Nephron (organoid): ENCODE results near the gene HDAC9.

Experiments
- H3K27ac Mint-ChIP-seq, 3 experiments: 2 replicates each; pipeline ENCODE4 v1.8.0; 2020; ENCODE audit warnings: mixed read lengths in 3 of 3, mild to moderate bottlenecking in 2 of 3, moderate library complexity in 1 of 3
- H3K27me3 Mint-ChIP-seq: 2 replicates; pipeline ENCODE4 v1.8.0; 2021; ENCODE audit warnings: low read depth, mild to moderate bottlenecking, moderate library complexity, mixed read lengths
- H3K36me3 Mint-ChIP-seq: 2 replicates; pipeline ENCODE4 v1.8.0; 2020; ENCODE audit warnings: low read depth, mixed read lengths
- H3K4me1 Mint-ChIP-seq: 2 replicates; pipeline ENCODE4 v1.8.0; 2020; ENCODE audit warnings: mixed read lengths
- H3K4me3 Mint-ChIP-seq, 3 experiments: 2 replicates each; pipeline ENCODE4 v1.8.0; 2020; ENCODE audit warnings: mild to moderate bottlenecking in 3 of 3, mixed read lengths in 3 of 3, moderate library complexity in 2 of 3
- H3K9me3 Mint-ChIP-seq: 2 replicates; pipeline ENCODE4 v1.8.0; 2020; ENCODE audit warnings: mixed read lengths
- CTCF ChIP-seq, 3 experiments: fragments of 200-600 bp; sonication (generic); IDR thresholded peaks; one replicate each; pipeline ENCODE4 v1.5.0; 2021; ENCODE audit warnings: antibody characterized with exemption in 3 of 3; ENCODE audit not compliant: unreplicated experiment in 3 of 3

HDAC9 gene

GRCh38 chr7:18685971-18686370 lies 190.4 kb downstream of the HDAC9 start:
- no peak overlapping the region for H3K27ac Mint-ChIP-seq
- peaks cover 8% of the 10 kb centered on the region for H3K4me1 Mint-ChIP-seq
- TF ChIP-seq CTCF (IDR thresholded peaks at IDR 0.05; ENCODE audit: unreplicated experiment in 3 of 3): no peak
- H3K36me3 Mint-ChIP-seq: no peaks in the 10 kb centered on the region
- no peaks in the 10 kb centered on the region for H3K9me3 Mint-ChIP-seq
- H3K4me3 Mint-ChIP-seq: no peak overlapping the region
- H3K27me3 Mint-ChIP-seq: no peaks in the 10 kb centered on the region

- no peaks in the 10 kb centered on the region for H3K36me3 Mint-ChIP-seq
- no peak overlapping the region for H3K4me3 Mint-ChIP-seq
These were observed 194.0 kb downstream of the HDAC9 start for GRCh38 chr7:18689551-18689950.

GRCh38 chr7:18693406-18693805 lies 197.9 kb downstream of the HDAC9 start:
- Mint-ChIP-seq H3K4me1 (peaks cover 25% of the 10 kb centered on the region), H3K27ac (peak overlapping the region in 1 of 3 experiments; percentile 4), H3K9me3 (no peaks in the 10 kb centered on the region), H3K4me3 (no peak overlapping the region), H3K27me3 (no peaks in the 10 kb centered on the region), H3K36me3 (no peaks in the 10 kb centered on the region)
- peak; percentile 50 to 63 (median 57) for TF ChIP-seq CTCF (IDR thresholded peaks at IDR 0.05; ENCODE audit: unreplicated experiment in 3 of 3)

More at GRCh38 chr7:18689551-18689950, 194.0 kb downstream of the HDAC9 start:
- no peak for TF ChIP-seq CTCF (IDR thresholded peaks at IDR 0.05; ENCODE audit: unreplicated experiment in 3 of 3)
- Mint-ChIP-seq H3K27me3 (no peaks in the 10 kb centered on the region), H3K27ac (peak overlapping the region in 1 of 3 experiments; percentile 10), H3K9me3 (no peaks in the 10 kb centered on the region), H3K4me1 (peaks cover 16% of the 10 kb centered on the region)

- Mint-ChIP-seq H3K36me3 (no peaks in the 10 kb centered on the region), H3K4me3 (no peak overlapping the region), H3K4me1 (peaks cover 24% of the 10 kb centered on the region), H3K9me3 (no peaks in the 10 kb centered on the region), H3K27ac (peak overlapping the region in 1 of 3 experiments; percentile 4), H3K27me3 (no peaks in the 10 kb centered on the region)
- TF ChIP-seq CTCF (IDR thresholded peaks at IDR 0.05; ENCODE audit: unreplicated experiment in 3 of 3): no peak
These were observed 198.3 kb downstream of the HDAC9 start for GRCh38 chr7:18693816-18694215.

- H3K9me3 Mint-ChIP-seq: no peaks in the 10 kb centered on the region
- H3K36me3 Mint-ChIP-seq: no peaks in the 10 kb centered on the region
- no peak overlapping the region for H3K4me3 Mint-ChIP-seq
- no peak overlapping the region for H3K27ac Mint-ChIP-seq
- no peaks in the 10 kb centered on the region for H3K27me3 Mint-ChIP-seq
- no peak for TF ChIP-seq CTCF (IDR thresholded peaks at IDR 0.05; ENCODE audit: unreplicated experiment in 3 of 3)
- H3K4me1 Mint-ChIP-seq: peaks cover 17% of the 10 kb centered on the region
These were observed 198.9 kb downstream of the HDAC9 start for GRCh38 chr7:18694484-18694883.

- Mint-ChIP-seq H3K36me3 (no peaks in the 10 kb centered on the region), H3K4me3 (no peak overlapping the region), H3K9me3 (no peaks in the 10 kb centered on the region), H3K27me3 (no peaks in the 10 kb centered on the region), H3K27ac (no peak overlapping the region), H3K4me1 (peaks cover 17% of the 10 kb centered on the region)
- TF ChIP-seq CTCF (IDR thresholded peaks at IDR 0.05; ENCODE audit: unreplicated experiment in 3 of 3): no peak
These were observed 199.4 kb downstream of the HDAC9 start for GRCh38 chr7:18694911-18695310.
